GM23338 (cell line): ENCODE data around the gene PRMT7. TPM values are rescaled to one million over a fixed set of nuclear protein-coding genes. Genes with fewer than 3 reads are reported as not detected.

Experiments
- ATAC-seq: fragments of 200-7000 bp; cut with Tn5 transposase; 3 replicates; pipeline ENCODE4 v1.9.1; 2020
- DNase-seq: peaks from one replicate; pipeline ENCODE4 v3.0.0-alpha.2; 2015; ENCODE audit warnings: low spot score
- H2AFZ ChIP-seq: fragments of 200-600 bp; sonication (generic); 2 replicates; pipeline ENCODE4 v1.8.0; 2016; ENCODE audit warnings: antibody characterized with exemption, mild to moderate bottlenecking, moderate library complexity
- H3F3A ChIP-seq: fragments of 200-600 bp; sonication (generic); replicated peaks from 2 replicates; pipeline ENCODE4 v1.8.0; 2017; ENCODE audit warnings: antibody characterized with exemption, mixed run types, low read depth
- H3K27ac ChIP-seq: fragments of 200-600 bp; sonication (generic); 2 replicates; pipeline ENCODE4 v1.6.1; 2016; ENCODE audit warnings: low read depth
- H3K27me3 ChIP-seq: fragments of 200-600 bp; sonication (generic); 2 replicates; pipeline ENCODE4 v1.8.0; 2016; ENCODE audit warnings: mild to moderate bottlenecking, mixed run types, moderate library complexity; ENCODE audit not compliant: insufficient read depth
- H3K36me3 ChIP-seq: fragments of 200-600 bp; sonication (generic); 2 replicates; pipeline ENCODE4 v1.8.0; 2016; ENCODE audit warnings: mild to moderate bottlenecking; ENCODE audit not compliant: insufficient read depth
- H3K4me1 ChIP-seq: fragments of 200-600 bp; sonication (generic); 2 replicates; pipeline ENCODE4 v1.8.0; 2016; ENCODE audit warnings: mild to moderate bottlenecking, moderate library complexity; ENCODE audit not compliant: insufficient read depth
- H3K4me2 ChIP-seq: fragments of 200-600 bp; sonication (generic); 2 replicates; pipeline ENCODE4 v1.7.1; 2017; ENCODE audit warnings: mixed run types
- H3K4me3 ChIP-seq: fragments of 200-600 bp; sonication (generic); 2 replicates; pipeline ENCODE4 v1.6.1; 2016; ENCODE audit warnings: mixed run types
- H3K79me2 ChIP-seq: fragments of 200-600 bp; sonication (generic); replicated peaks from 2 replicates; pipeline ENCODE4 v1.8.0; 2017; ENCODE audit warnings: mild to moderate bottlenecking; ENCODE audit not compliant: insufficient read depth
- H3K9me2 ChIP-seq: fragments of 200-600 bp; sonication (generic); 2 replicates; pipeline ENCODE4 v1.8.0; 2017; ENCODE audit not compliant: insufficient read depth
- H4K20me1 ChIP-seq: fragments of 200-600 bp; sonication (generic); replicated peaks from 2 replicates; pipeline ENCODE4 v1.8.0; 2017; ENCODE audit warnings: mild to moderate bottlenecking; ENCODE audit not compliant: insufficient read depth
- H3K27ac Mint-ChIP-seq: 2 replicates; pipeline ENCODE4 v1.8.0; 2020; ENCODE audit warnings: inconsistent platforms, mild to moderate bottlenecking, moderate library complexity, mixed read lengths
- H3K27me3 Mint-ChIP-seq: 3 replicates; pipeline ENCODE4 v1.8.0; 2022; ENCODE audit warnings: low read depth, mild to moderate bottlenecking, moderate library complexity, mixed read lengths, inconsistent platforms; ENCODE audit not compliant: insufficient read depth, poor library complexity
- H3K36me3 Mint-ChIP-seq: 3 replicates; pipeline ENCODE4 v1.8.0; 2021; ENCODE audit warnings: low read depth, mild to moderate bottlenecking, inconsistent platforms, moderate library complexity, mixed read lengths
- H3K4me1 Mint-ChIP-seq: 3 replicates; pipeline ENCODE4 v1.8.0; 2020; ENCODE audit warnings: mild to moderate bottlenecking, inconsistent platforms, mixed read lengths
- H3K4me3 Mint-ChIP-seq: 3 replicates; pipeline ENCODE4 v1.8.0; 2021; ENCODE audit warnings: moderate library complexity, mild to moderate bottlenecking, inconsistent platforms, mixed read lengths
- H3K9me3 Mint-ChIP-seq: 3 replicates; pipeline ENCODE4 v1.8.0; 2020; ENCODE audit warnings: moderate library complexity, mild to moderate bottlenecking, inconsistent platforms, mixed read lengths
- CREB1 ChIP-seq: fragments of 250-450 bp; sonication (Bioruptor Pico); IDR thresholded peaks from 2 replicates; pipeline ENCODE4 v1.5.0; 2020; ENCODE audit warnings: low read depth, mild to moderate bottlenecking, moderate library complexity
- CTCF ChIP-seq, 2 experiments: fragments of 200-600 bp in 1 of 2; sonication (generic) in 1 of 2; conservative IDR thresholded peaks; 2 replicates each; pipeline versions ENCODE4 v1.5.1 to v1.6.1; 2016 to 2017; ENCODE audit warnings: antibody characterized with exemption in 2 of 2, low read depth in 2 of 2, mild to moderate bottlenecking in 2 of 2, moderate library complexity in 1 of 2
- ETS1 ChIP-seq: IDR thresholded peaks from 2 replicates; pipeline ENCODE4 v1.6.1; 2016; ENCODE audit warnings: antibody characterized with exemption
- EZH2 ChIP-seq: fragments of 200-600 bp; sonication (generic); IDR thresholded peaks from one replicate; pipeline ENCODE4 v1.8.0; 2017; ENCODE audit warnings: antibody characterized with exemption, mild to moderate bottlenecking, low read depth; ENCODE audit not compliant: unreplicated experiment
- EZH2phosphoT487 ChIP-seq: fragments of 200-600 bp; sonication (generic); IDR thresholded peaks from one replicate; pipeline ENCODE4 v1.8.1; 2018; ENCODE audit warnings: antibody characterized with exemption; ENCODE audit not compliant: unreplicated experiment
- JUNB ChIP-seq: IDR thresholded peaks from one replicate; pipeline ENCODE4 v1.6.1; 2016; ENCODE audit warnings: antibody characterized with exemption; ENCODE audit not compliant: unreplicated experiment
- NANOG ChIP-seq: IDR thresholded peaks from 2 replicates; pipeline ENCODE4 v1.6.1; 2016; ENCODE audit warnings: antibody characterized with exemption, borderline replicate concordance
- POLR2AphosphoS5 ChIP-seq: IDR thresholded peaks from 2 replicates; pipeline ENCODE4 v1.6.1; 2016; ENCODE audit warnings: antibody characterized with exemption, low read depth
- STAT1 ChIP-seq: IDR thresholded peaks from one replicate; pipeline ENCODE4 v1.6.1; 2016; ENCODE audit warnings: antibody characterized with exemption; ENCODE audit not compliant: unreplicated experiment
- ZNF114 ChIP-seq: fragments of 250-450 bp; sonication (Bioruptor Pico); IDR thresholded peaks from 2 replicates; pipeline ENCODE4 v1.5.0; 2020; ENCODE audit warnings: mild to moderate bottlenecking, moderate library complexity
- ZNF331 ChIP-seq: fragments of 250-450 bp; sonication (Bioruptor Pico); IDR thresholded peaks from 2 replicates; pipeline ENCODE4 v1.5.0; 2020; ENCODE audit warnings: low read depth, mild to moderate bottlenecking, moderate library complexity
- ZNF462 ChIP-seq: fragments of 250-450 bp; sonication (Bioruptor Pico); IDR thresholded peaks from 2 replicates; pipeline ENCODE4 v1.5.0; 2020; ENCODE audit warnings: mild to moderate bottlenecking, moderate library complexity
- polyA plus RNA-seq: library from polyadenylated mRNA; unstranded; fragments of >200 nt; fragmentation: Nextera tagmentation; extraction: Ambion mirVana; gene quantifications from 2 replicates; pipeline ENCODE4 v1.2.1, GENCODE V29; 2016
- total RNA-seq: library from RNA; depleted of rRNA; stranded (reverse); fragments of >200 nt; shearing (Covaris generic); gene quantifications from 2 replicates; pipeline ENCODE4 v1.2.3, GENCODE V29; 2014

Gene PRMT7
- total and polyA plus RNA-seq, 2 experiments from 2014 or later = 20.2 to 65.3 TPM

DNA sequence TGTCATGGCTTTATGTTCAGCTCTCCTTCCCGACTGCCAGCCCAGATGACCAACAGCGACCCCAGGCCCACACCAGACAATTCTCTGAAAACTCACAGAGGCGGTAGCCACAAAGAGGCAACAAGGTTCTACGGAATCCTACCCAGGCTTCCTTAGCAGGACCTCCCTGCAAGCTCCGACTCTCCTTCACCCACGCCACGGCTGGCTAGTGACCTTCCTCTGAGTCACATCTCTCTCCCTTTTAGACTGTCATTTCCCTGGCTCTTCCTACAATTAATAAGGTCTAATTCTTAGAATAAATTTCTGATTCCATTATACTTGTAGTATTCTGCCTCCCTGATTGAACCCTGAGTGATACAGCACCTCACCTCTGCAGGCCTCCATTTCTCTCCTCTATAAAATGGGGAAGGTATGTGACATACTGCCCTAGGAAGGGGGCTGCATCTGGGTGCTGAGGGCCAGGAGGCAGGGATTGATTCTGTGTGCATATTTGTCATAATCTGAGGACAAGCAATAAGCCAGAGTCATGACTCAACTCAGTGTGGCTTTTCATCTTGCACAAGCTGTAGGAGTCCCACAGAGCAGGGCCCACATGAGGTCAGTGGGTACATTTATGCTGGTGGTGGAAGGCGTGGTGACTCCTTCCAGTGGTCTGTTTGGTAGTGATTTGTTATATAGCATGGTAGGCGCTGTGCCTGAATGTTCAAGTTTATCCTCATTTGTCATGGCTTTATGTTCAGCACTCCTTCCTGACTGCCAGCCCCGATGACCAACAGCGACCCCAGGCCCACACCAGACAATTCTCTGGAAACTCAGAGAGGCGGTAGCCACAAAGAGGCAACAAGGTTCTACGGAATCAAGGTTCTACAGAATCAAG lies 91.3 kb downstream of the PRMT7 start (continued):
- TF ChIP-seq ZNF462 (CRISPR knock-in tag) = no peak
- no peak for TF ChIP-seq EZH2phosphoT487
- TF ChIP-seq CREB1 (CRISPR knock-in tag) = no peak
- TF ChIP-seq POLR2AphosphoS5 = no peak

DNA sequence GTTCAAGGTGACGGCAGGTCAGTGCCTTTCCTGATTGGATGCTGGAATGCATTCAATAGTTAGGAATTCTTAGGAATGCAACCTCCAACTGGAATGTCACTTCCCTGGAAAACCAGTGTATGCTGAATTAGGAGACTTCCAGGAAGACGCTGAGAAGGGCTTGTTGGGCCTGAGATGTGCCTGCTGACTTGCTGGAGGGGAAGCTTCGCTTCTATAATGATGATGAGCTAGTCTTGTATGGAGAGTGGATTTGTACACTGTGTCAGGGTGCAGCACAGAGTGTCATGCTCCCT lies 91.9 kb downstream of the PRMT7 start:
- Histone ChIP-seq H2AFZ (no peak overlapping the region), H3K4me3 (no peak overlapping the region), H3K27ac (no peak overlapping the region), H3K9me2 (no peaks in the 10 kb centered on the region), H3K36me3 (no peaks in the 10 kb centered on the region), H3K4me2 (no peak overlapping the region), H4K20me1 (no peaks in the 10 kb centered on the region), H3F3A (no peaks in the 10 kb centered on the region), H3K4me1 (0 out of 2 replicates have a peak, but pooled peaks cover 7% of the 10 kb centered on the region), H3K79me2 (no peaks in the 10 kb centered on the region), H3K27me3 (no peaks in the 10 kb centered on the region)
- Mint-ChIP-seq H3K36me3 (no peaks in the 10 kb centered on the region), H3K4me1 (peaks cover 14% of the 10 kb centered on the region; the same call in 2 of the 3 replicates), H3K27ac (no peak overlapping the region), H3K27me3 (no peaks in the 10 kb centered on the region), H3K4me3 (no peak overlapping the region), H3K9me3 (no peaks in the 10 kb centered on the region)
- ATAC-seq = no peak
- peak; percentile 55 for DNase-seq
- TF ChIP-seq POLR2AphosphoS5 (no peak), NANOG (no peak), ETS1 (no peak), ZNF114 (CRISPR knock-in tag) (no peak), JUNB (no peak), EZH2phosphoT487 (no peak), ZNF331 (no peak), CTCF (conservative IDR thresholded peaks at IDR 0.05; ENCODE audit: low read depth in 2 of 2) (no peak), EZH2 (no peak), STAT1 (no peak), CREB1 (CRISPR knock-in tag) (no peak)
